KMS-11 (cell line): ENCODE measurements around the gene LIPE.

ENCODE experiments used
- H2AFZ ChIP-seq: fragments of 200-600 bp; sonication (generic); 2 replicates; pipeline ENCODE4 v1.6.1; 2016; ENCODE audit warnings: antibody characterized with exemption, mixed run types, low read depth
- H3K27ac ChIP-seq: fragments of 200-600 bp; sonication (generic); 2 replicates; pipeline ENCODE4 v1.6.1; 2016; ENCODE audit warnings: mild to moderate bottlenecking, mixed run types
- H3K27me3 ChIP-seq: fragments of 200-600 bp; sonication (generic); 2 replicates; pipeline ENCODE4 v1.6.1; 2017; ENCODE audit warnings: mild to moderate bottlenecking, low read depth, mixed run types, moderate library complexity; ENCODE audit not compliant: insufficient read depth
- H3K36me3 ChIP-seq: fragments of 200-600 bp; sonication (generic); 2 replicates; pipeline ENCODE4 v1.6.1; 2017; ENCODE audit warnings: mild to moderate bottlenecking, mixed run types; ENCODE audit not compliant: insufficient read depth
- H3K4me1 ChIP-seq: fragments of 200-600 bp; sonication (generic); 2 replicates; pipeline ENCODE4 v1.6.1; 2016; ENCODE audit warnings: mild to moderate bottlenecking, low read depth, mixed run types; ENCODE audit not compliant: poor library complexity, severe bottlenecking
- H3K4me2 ChIP-seq: fragments of 200-600 bp; sonication (generic); 2 replicates; pipeline ENCODE4 v1.7.0; 2016; ENCODE audit warnings: mild to moderate bottlenecking, mixed run types
- H3K4me3 ChIP-seq: fragments of 200-600 bp; sonication (generic); IDR thresholded peaks from 2 replicates; pipeline ENCODE4 v1.6.1; 2017; ENCODE audit warnings: low read depth, low read length, mixed read lengths; ENCODE audit not compliant: insufficient read depth
- H3K79me2 ChIP-seq: fragments of 200-600 bp; sonication (generic); 2 replicates; pipeline ENCODE4 v1.6.1; 2016; ENCODE audit warnings: low read depth, mixed run types; ENCODE audit not compliant: insufficient read depth
- H3K9ac ChIP-seq: fragments of 200-600 bp; sonication (generic); 2 replicates; pipeline ENCODE4 v1.6.1; 2016; ENCODE audit warnings: mild to moderate bottlenecking, mixed run types
- H4K20me1 ChIP-seq: fragments of 200-600 bp; sonication (generic); 2 replicates; pipeline ENCODE4 v1.6.1; 2016; ENCODE audit warnings: mild to moderate bottlenecking, mixed run types; ENCODE audit not compliant: insufficient read depth
- TF ChIP-seq, protein P1 (sequence below): fragments of 200-600 bp; sonication (generic); conservative IDR thresholded peaks from 2 replicates; pipeline ENCODE4 v1.6.1; 2017; ENCODE audit warnings: low read depth, mild to moderate bottlenecking, antibody characterized with exemption, low read length, moderate library complexity, mixed read lengths

LIPE gene

GRCh38 chr19:42363614-42364346, 63.4 kb downstream of the LIPE start:
- Histone ChIP-seq H2AFZ (no peak overlapping the region), H3K9ac (no peak overlapping the region), H4K20me1 (no peaks in the 10 kb centered on the region), H3K27ac (no peak overlapping the region), H3K4me3 (no peak overlapping the region), H3K36me3 (no peaks in the 10 kb centered on the region), H3K4me2 (no peak overlapping the region), H3K27me3 (no peaks in the 10 kb centered on the region), H3K79me2 (no peaks in the 10 kb centered on the region), H3K4me1 (no peaks in the 10 kb centered on the region)
- TF ChIP-seq, protein P1, sequence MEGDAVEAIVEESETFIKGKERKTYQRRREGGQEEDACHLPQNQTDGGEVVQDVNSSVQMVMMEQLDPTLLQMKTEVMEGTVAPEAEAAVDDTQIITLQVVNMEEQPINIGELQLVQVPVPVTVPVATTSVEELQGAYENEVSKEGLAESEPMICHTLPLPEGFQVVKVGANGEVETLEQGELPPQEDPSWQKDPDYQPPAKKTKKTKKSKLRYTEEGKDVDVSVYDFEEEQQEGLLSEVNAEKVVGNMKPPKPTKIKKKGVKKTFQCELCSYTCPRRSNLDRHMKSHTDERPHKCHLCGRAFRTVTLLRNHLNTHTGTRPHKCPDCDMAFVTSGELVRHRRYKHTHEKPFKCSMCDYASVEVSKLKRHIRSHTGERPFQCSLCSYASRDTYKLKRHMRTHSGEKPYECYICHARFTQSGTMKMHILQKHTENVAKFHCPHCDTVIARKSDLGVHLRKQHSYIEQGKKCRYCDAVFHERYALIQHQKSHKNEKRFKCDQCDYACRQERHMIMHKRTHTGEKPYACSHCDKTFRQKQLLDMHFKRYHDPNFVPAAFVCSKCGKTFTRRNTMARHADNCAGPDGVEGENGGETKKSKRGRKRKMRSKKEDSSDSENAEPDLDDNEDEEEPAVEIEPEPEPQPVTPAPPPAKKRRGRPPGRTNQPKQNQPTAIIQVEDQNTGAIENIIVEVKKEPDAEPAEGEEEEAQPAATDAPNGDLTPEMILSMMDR: no peak

DNA sequence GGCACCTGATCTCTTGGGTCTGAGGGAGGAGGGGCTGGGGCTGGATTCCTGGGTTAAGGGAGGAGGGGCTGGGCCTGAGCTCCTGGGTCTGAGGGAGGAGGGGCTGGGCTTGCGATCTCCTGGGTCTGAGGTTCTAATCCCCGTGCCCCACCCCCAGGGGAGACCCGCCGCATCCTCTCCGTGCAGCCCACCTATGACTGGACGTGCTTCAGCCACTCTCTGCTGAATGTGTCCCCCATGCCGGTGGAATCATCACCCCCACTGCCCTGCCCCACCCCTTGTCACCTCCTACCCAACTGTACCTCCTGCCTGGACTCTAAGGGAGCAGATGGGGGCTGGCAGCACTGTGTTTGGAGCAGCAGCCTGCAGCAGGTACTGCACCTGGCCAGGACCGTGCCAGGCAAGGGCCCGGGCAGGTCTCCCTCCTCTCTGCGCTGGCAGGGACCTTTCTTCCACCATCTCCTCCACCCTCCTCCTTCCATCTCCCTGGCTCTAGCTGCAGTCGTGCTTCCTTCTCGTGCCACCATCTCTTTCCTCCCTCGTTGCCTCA, 64.2 kb downstream of the LIPE start:
- Histone ChIP-seq H4K20me1 (no peaks in the 10 kb centered on the region), H3K27me3 (no peaks in the 10 kb centered on the region), H3K9ac (no peak overlapping the region), H2AFZ (no peak overlapping the region), H3K4me2 (no peak overlapping the region), H3K79me2 (no peaks in the 10 kb centered on the region), H3K4me1 (no peaks in the 10 kb centered on the region), H3K4me3 (no peak overlapping the region), H3K27ac (no peak overlapping the region), H3K36me3 (no peaks in the 10 kb centered on the region)
- TF ChIP-seq, protein P1: no peak

GRCh38 chr19:42362342-42362741, 64.8 kb downstream of the LIPE start:
- no peaks in the 10 kb centered on the region for H3K36me3 ChIP-seq
- no peaks in the 10 kb centered on the region for H4K20me1 ChIP-seq
- H3K79me2 ChIP-seq: no peaks in the 10 kb centered on the region
- no peak overlapping the region for H3K4me3 ChIP-seq
- no peak overlapping the region for H2AFZ ChIP-seq
- H3K4me2 ChIP-seq: no peak overlapping the region
- no peak overlapping the region for H3K9ac ChIP-seq
- no peak overlapping the region for H3K27ac ChIP-seq
- H3K4me1 ChIP-seq: no peaks in the 10 kb centered on the region
- no peaks in the 10 kb centered on the region for H3K27me3 ChIP-seq
- TF ChIP-seq, protein P1: no peak

GRCh38 chr19:42361545-42361910, 65.7 kb downstream of the LIPE start:
- H3K4me3 ChIP-seq: no peak overlapping the region
- H2AFZ ChIP-seq: no peak overlapping the region
- H3K4me1 ChIP-seq: no peaks in the 10 kb centered on the region
- no peak overlapping the region for H3K4me2 ChIP-seq
- H3K9ac ChIP-seq: no peak overlapping the region
- TF ChIP-seq, protein P1: no peak
- no peaks in the 10 kb centered on the region for H4K20me1 ChIP-seq
- no peaks in the 10 kb centered on the region for H3K79me2 ChIP-seq
- no peak overlapping the region for H3K27ac ChIP-seq
- no peaks in the 10 kb centered on the region for H3K27me3 ChIP-seq
- no peaks in the 10 kb centered on the region for H3K36me3 ChIP-seq
